ENCODE data around the gene IL32.
A peak's percentile ranks its signal among the peaks of the same experiment; 100 is the strongest.

IL32 gene

GRCh38 chr16:3065069-3065741 lies at the start of gene IL32:
Gene IL32, plus strand, starts transcription at chr16:3065640. Its CDS starts 172 bp downstream, at chr16:3065812.
- DNase-seq, result no peak

GRCh38 chr16:3015865-3016521 lies 49.4 kb upstream of the IL32 start:
- DNase-seq, result no peak

- no peak for DNase-seq
These were observed 48.1 kb upstream of the IL32 start for GRCh38 chr16:3017344-3017743.

- DNase-seq, result no peak
These were observed 47.5 kb upstream of the IL32 start, which contains the start of gene CLDN6 for GRCh38 chr16:3017794-3018506. Gene CLDN6, minus strand, starts transcription at chr16:3018183. Its CDS starts 2,162 bp downstream, at chr16:3016021.

GRCh38 chr16:3019594-3020246 lies 45.7 kb upstream of the IL32 start:
- no peak for DNase-seq

GRCh38 chr16:3020247-3020603 lies 45.2 kb upstream of the IL32 start, which contains the start of gene TNFRSF12A:
Gene TNFRSF12A, plus strand, starts transcription at chr16:3020368. Its CDS starts 30 bp downstream, at chr16:3020398.
- DNase-seq, result no peak

- no peak for DNase-seq
These were observed 44.6 kb upstream of the IL32 start for GRCh38 chr16:3020604-3021448.

- DNase-seq, result no peak
These were observed 43.8 kb upstream of the IL32 start for GRCh38 chr16:3021449-3022207.

- DNase-seq, result no peak
These were observed 43.2 kb upstream of the IL32 start for GRCh38 chr16:3022208-3022683.

- no peak for DNase-seq
These were observed 42.6 kb upstream of the IL32 start for GRCh38 chr16:3022684-3023414.

GRCh38 chr16:3023415-3023668 lies 42.1 kb upstream of the IL32 start:
- DNase-seq, result no peak

- peak; percentile 92 for DNase-seq
These were observed 41.6 kb upstream of the IL32 start, which contains the start of the genes HCFC1R1 and THOC6 for GRCh38 chr16:3023669-3024478. Gene HCFC1R1, minus strand, starts transcription at chr16:3023942. Its CDS starts 1 bp downstream, at chr16:3023941. Gene THOC6, plus strand, starts transcription at chr16:3024035. Its CDS starts 292 bp downstream, at chr16:3024327.

GRCh38 chr16:3025032-3026002 lies 40.1 kb upstream of the IL32 start:
- no peak for DNase-seq

GRCh38 chr16:3026003-3026378 lies 39.4 kb upstream of the IL32 start:
- no peak for DNase-seq

- no peak for DNase-seq
These were observed 38.6 kb upstream of the IL32 start for GRCh38 chr16:3026609-3027488.

- no peak for DNase-seq
These were observed 38.0 kb upstream of the IL32 start for GRCh38 chr16:3027489-3027795.

- peak; percentile 65 for DNase-seq
These were observed 37.3 kb upstream of the IL32 start for GRCh38 chr16:3027983-3028715.
